T follicular helper cell (primary cell): ENCODE data around the gene RSPH6A.
A peak's percentile ranks its signal among the peaks of the same experiment; 100 is the strongest.

Experiments
- DNase-seq: peaks from one replicate; pipeline ENCODE4 v3.0.0-alpha.2; 2020; ENCODE audit warnings: low read depth
- total RNA-seq, 2 experiments: gene quantifications; one replicate each; lab custom pipeline; 2026; lab: John Stamatoyannopoulos, UW

Gene RSPH6A
- total RNA-seq, result 0.48 to 0.60 reads per million in 2 experiments

- no peak for DNase-seq
Observed at GRCh38 chr19:45814851-45815480, at the start of gene RSPH6A. RSPH6A (minus strand) TSS chr19:45815308; CDS start chr19:45815176, 132 bp downstream.

- DNase-seq, result no peak
Observed at GRCh38 chr19:45864629-45865082, 49.5 kb upstream of the RSPH6A start.

- no peak for DNase-seq
Observed at GRCh38 chr19:45863840-45864628, 48.9 kb upstream of the RSPH6A start, which contains the start of gene FOXA3. FOXA3 (plus strand) TSS chr19:45864326; CDS start chr19:45864457, 131 bp downstream.

GRCh38 chr19:45863335-45863839, 48.3 kb upstream of the RSPH6A start:
- no peak for DNase-seq

- peak; percentile 98 for DNase-seq
Observed at GRCh38 chr19:45862564-45863334, 47.6 kb upstream of the RSPH6A start, which contains the start of gene SYMPK. SYMPK (minus strand) TSS chr19:45863147; CDS start chr19:45854495, 8,652 bp downstream.

GRCh38 chr19:45862271-45862563, 47.1 kb upstream of the RSPH6A start:
- DNase-seq, result no peak

GRCh38 chr19:45860359-45861259, 45.5 kb upstream of the RSPH6A start:
- no peak for DNase-seq

- no peak for DNase-seq
Observed at GRCh38 chr19:45854167-45854778, 39.2 kb upstream of the RSPH6A start.

- no peak for DNase-seq
Observed at GRCh38 chr19:45852983-45853382, 37.9 kb upstream of the RSPH6A start.

- DNase-seq, result no peak
Observed at GRCh38 chr19:45852145-45852750, 37.1 kb upstream of the RSPH6A start.

- no peak for DNase-seq
Observed at GRCh38 chr19:45848922-45849321, 33.8 kb upstream of the RSPH6A start.

- no peak for DNase-seq
Observed at GRCh38 chr19:45847663-45848062, 32.6 kb upstream of the RSPH6A start.

- no peak for DNase-seq
Observed at GRCh38 chr19:45842198-45842597, 27.1 kb upstream of the RSPH6A start.

- no peak for DNase-seq
Observed at GRCh38 chr19:45834970-45835369, 19.9 kb upstream of the RSPH6A start.

GRCh38 chr19:45828945-45829344, 13.8 kb upstream of the RSPH6A start:
- no peak for DNase-seq

- DNase-seq, result no peak
Observed at GRCh38 chr19:45828523-45828922, 13.4 kb upstream of the RSPH6A start.

- no peak for DNase-seq
Observed at GRCh38 chr19:45827459-45828093, 12.5 kb upstream of the RSPH6A start.

- no peak for DNase-seq
Observed at GRCh38 chr19:45826934-45827333, 11.8 kb upstream of the RSPH6A start.
